Loucy (cell line): ENCODE data around the gene ZPBP2.
A peak's percentile ranks its signal among the peaks of the same experiment; 100 is the strongest.

Experiments
- EZH2phosphoT487 ChIP-seq: fragments of 200-600 bp; IDR thresholded peaks from 2 replicates; pipeline ENCODE4 v1.6.1; 2018; ENCODE audit warnings: antibody characterized with exemption, mild to moderate bottlenecking, moderate library complexity, borderline replicate concordance
- TF ChIP-seq, protein P1 (sequence below): fragments of 200-600 bp; sonication (generic); conservative IDR thresholded peaks from 2 replicates; pipeline ENCODE4 v1.5.1; 2014; ENCODE audit warnings: mild to moderate bottlenecking, antibody characterized with exemption, low read length

GRCh38 chr17:39863918-39864746 lies 3.9 kb upstream of the ZPBP2 start, which contains the start of gene IKZF3:
- TF ChIP-seq, protein P1, sequence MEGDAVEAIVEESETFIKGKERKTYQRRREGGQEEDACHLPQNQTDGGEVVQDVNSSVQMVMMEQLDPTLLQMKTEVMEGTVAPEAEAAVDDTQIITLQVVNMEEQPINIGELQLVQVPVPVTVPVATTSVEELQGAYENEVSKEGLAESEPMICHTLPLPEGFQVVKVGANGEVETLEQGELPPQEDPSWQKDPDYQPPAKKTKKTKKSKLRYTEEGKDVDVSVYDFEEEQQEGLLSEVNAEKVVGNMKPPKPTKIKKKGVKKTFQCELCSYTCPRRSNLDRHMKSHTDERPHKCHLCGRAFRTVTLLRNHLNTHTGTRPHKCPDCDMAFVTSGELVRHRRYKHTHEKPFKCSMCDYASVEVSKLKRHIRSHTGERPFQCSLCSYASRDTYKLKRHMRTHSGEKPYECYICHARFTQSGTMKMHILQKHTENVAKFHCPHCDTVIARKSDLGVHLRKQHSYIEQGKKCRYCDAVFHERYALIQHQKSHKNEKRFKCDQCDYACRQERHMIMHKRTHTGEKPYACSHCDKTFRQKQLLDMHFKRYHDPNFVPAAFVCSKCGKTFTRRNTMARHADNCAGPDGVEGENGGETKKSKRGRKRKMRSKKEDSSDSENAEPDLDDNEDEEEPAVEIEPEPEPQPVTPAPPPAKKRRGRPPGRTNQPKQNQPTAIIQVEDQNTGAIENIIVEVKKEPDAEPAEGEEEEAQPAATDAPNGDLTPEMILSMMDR, result peak; percentile 45
- TF ChIP-seq EZH2phosphoT487, result no peak
